IPS-18a (cell line): ENCODE measurements around the gene OR10A4.
"Not testable (repeated sequence)": the region's sequence is repeated elsewhere in the genome, so short reads cannot be mapped to it uniquely, and the experiment has no call there.

ENCODE experiments used
- H3K27ac ChIP-seq: one replicate; pipeline ENCODE4 v1.5.1; 2013; ENCODE audit warnings: low read length
- H3K27me3 ChIP-seq: one replicate; pipeline ENCODE4 v1.6.1; 2013; ENCODE audit warnings: mild to moderate bottlenecking, low read length; ENCODE audit not compliant: control insufficient read depth, insufficient read depth
- H3K36me3 ChIP-seq: one replicate; pipeline ENCODE4 v1.6.1; 2013; ENCODE audit warnings: low read depth, low read length; ENCODE audit not compliant: control insufficient read depth
- H3K4me1 ChIP-seq: one replicate; pipeline ENCODE4 v1.6.1; 2013; ENCODE audit warnings: low read depth, low read length; ENCODE audit not compliant: control insufficient read depth
- H3K4me3 ChIP-seq: one replicate; pipeline ENCODE4 v1.5.1; 2013; ENCODE audit warnings: low read length
- H3K9ac ChIP-seq: one replicate; pipeline ENCODE4 v1.6.1; 2013; ENCODE audit warnings: mild to moderate bottlenecking, low read length, moderate library complexity
- H3K9me3 ChIP-seq: one replicate; pipeline ENCODE4 v1.6.1; 2013; ENCODE audit warnings: low read depth, low read length; ENCODE audit not compliant: control insufficient read depth

The OR10A4 gene

GRCh38 chr11:6862961-6863360 lies 13.5 kb upstream of the OR10A4 start, which contains the start of gene OR10A2:
OR10A2 (plus strand) TSS chr11:6863057; CDS start chr11:6869755, 6,698 bp downstream.
- no peaks in the 10 kb centered on the region for H3K4me1 ChIP-seq
- H3K4me3 ChIP-seq, result no peak within 1 kb of the TSS
- no peak within 1 kb of the TSS for H3K27ac ChIP-seq
- H3K9ac ChIP-seq, result no peak within 1 kb of the TSS
- H3K36me3 ChIP-seq, result no peaks in the 10 kb centered on the region
- no peaks in the 10 kb centered on the region for H3K9me3 ChIP-seq
- H3K27me3 ChIP-seq, result no peaks in the 10 kb centered on the region

- Histone ChIP-seq H3K27ac (no peak overlapping the region), H3K9me3 (no peaks in the 10 kb centered on the region), H3K27me3 (no peaks in the 10 kb centered on the region), H3K4me1 (no peaks in the 10 kb centered on the region), H3K4me3 (no peak overlapping the region), H3K9ac (no peak overlapping the region), H3K36me3 (no peaks in the 10 kb centered on the region)
Observed at GRCh38 chr11:6864438-6864837, 12.0 kb upstream of the OR10A4 start.

- Histone ChIP-seq H3K27me3 (no peaks in the 10 kb centered on the region), H3K4me1 (no peaks in the 10 kb centered on the region), H3K4me3 (no peak overlapping the region), H3K9me3 (no peaks in the 10 kb centered on the region), H3K27ac (no peak overlapping the region), H3K9ac (no peak overlapping the region), H3K36me3 (no peaks in the 10 kb centered on the region)
Observed at GRCh38 chr11:6871278-6871677, 5.1 kb upstream of the OR10A4 start.

GRCh38 chr11:6875761-6876160 lies 664 bp upstream of the OR10A4 start:
- no peak overlapping the region for H3K4me3 ChIP-seq
- no peaks in the 10 kb centered on the region for H3K4me1 ChIP-seq
- no peaks in the 10 kb centered on the region for H3K9me3 ChIP-seq
- no peak overlapping the region for H3K9ac ChIP-seq
- no peaks in the 10 kb centered on the region for H3K27me3 ChIP-seq
- H3K27ac ChIP-seq, result no peak overlapping the region
- no peaks in the 10 kb centered on the region for H3K36me3 ChIP-seq

GRCh38 chr11:6876914-6877313 lies 489 bp downstream of the OR10A4 start:
- Histone ChIP-seq H3K9me3 (no peaks in the 10 kb centered on the region), H3K27me3 (no peaks in the 10 kb centered on the region), H3K4me1 (no peaks in the 10 kb centered on the region), H3K4me3 (no peak overlapping the region), H3K36me3 (no peaks in the 10 kb centered on the region), H3K27ac (no peak overlapping the region), H3K9ac (no peak overlapping the region)

GRCh38 chr11:6882751-6883150 lies 6.3 kb downstream of the OR10A4 start:
- Histone ChIP-seq H3K27ac (no peak overlapping the region), H3K9me3 (no peaks in the 10 kb centered on the region), H3K27me3 (no peaks in the 10 kb centered on the region)

GRCh38 chr11:6887711-6888110 lies 11.3 kb downstream of the OR10A4 start:
- H3K27ac ChIP-seq, H3K27me3 ChIP-seq, H3K36me3 ChIP-seq, H3K9me3 ChIP-seq, H3K9ac ChIP-seq, H3K4me1 ChIP-seq, H3K4me3 ChIP-seq: not testable (repeated sequence)

More at GRCh38 chr11:6882751-6883150, 6.3 kb downstream of the OR10A4 start:
- Histone ChIP-seq H3K4me3 (no peak overlapping the region), H3K9ac (no peak overlapping the region), H3K36me3 (no peaks in the 10 kb centered on the region), H3K4me1 (no peaks in the 10 kb centered on the region)

GRCh38 chr11:6888830-6889229 lies 12.4 kb downstream of the OR10A4 start:
- no peak overlapping the region for H3K9ac ChIP-seq

GRCh38 chr11:6889835-6890234 lies 13.4 kb downstream of the OR10A4 start:
- H3K36me3 ChIP-seq, result no peaks in the 10 kb centered on the region
- no peak overlapping the region for H3K27ac ChIP-seq
- H3K4me3 ChIP-seq, result no peak overlapping the region
- H3K4me1 ChIP-seq, result no peaks in the 10 kb centered on the region
- H3K9ac ChIP-seq, result no peak overlapping the region
- H3K27me3 ChIP-seq, result no peaks in the 10 kb centered on the region
- H3K9me3 ChIP-seq, result no peaks in the 10 kb centered on the region

More at GRCh38 chr11:6888830-6889229, 12.4 kb downstream of the OR10A4 start:
- no peak overlapping the region for H3K27ac ChIP-seq
- no peak overlapping the region for H3K4me3 ChIP-seq
- H3K9me3 ChIP-seq, result no peaks in the 10 kb centered on the region
- no peaks in the 10 kb centered on the region for H3K27me3 ChIP-seq
- no peaks in the 10 kb centered on the region for H3K36me3 ChIP-seq
- no peaks in the 10 kb centered on the region for H3K4me1 ChIP-seq

GRCh38 chr11:6892400-6892799 lies 16.0 kb downstream of the OR10A4 start, which contains the start of gene OR2D2:
OR2D2 (minus strand) TSS chr11:6892500; CDS start chr11:6892500, 0 bp downstream.
- Histone ChIP-seq H3K4me3 (no peak within 1 kb of the TSS), H3K9me3 (no peaks in the 10 kb centered on the region), H3K9ac (no peak within 1 kb of the TSS), H3K27me3 (no peaks in the 10 kb centered on the region), H3K4me1 (no peaks in the 10 kb centered on the region), H3K27ac (no peak within 1 kb of the TSS), H3K36me3 (no peaks in the 10 kb centered on the region)

- no peaks in the 10 kb centered on the region for H3K9me3 ChIP-seq
- H3K27ac ChIP-seq, result no peak overlapping the region
Observed at GRCh38 chr11:6894097-6894496, 17.7 kb downstream of the OR10A4 start.

GRCh38 chr11:6895010-6895409 lies 18.6 kb downstream of the OR10A4 start:
- no peak overlapping the region for H3K27ac ChIP-seq
- no peaks in the 10 kb centered on the region for H3K4me1 ChIP-seq
- no peak overlapping the region for H3K9ac ChIP-seq
- no peaks in the 10 kb centered on the region for H3K27me3 ChIP-seq
- H3K9me3 ChIP-seq, result no peaks in the 10 kb centered on the region
- no peaks in the 10 kb centered on the region for H3K36me3 ChIP-seq
- H3K4me3 ChIP-seq, result no peak overlapping the region

More at GRCh38 chr11:6894097-6894496, 17.7 kb downstream of the OR10A4 start:
- no peaks in the 10 kb centered on the region for H3K27me3 ChIP-seq
- H3K4me1 ChIP-seq, result no peaks in the 10 kb centered on the region
- no peaks in the 10 kb centered on the region for H3K36me3 ChIP-seq
- H3K9ac ChIP-seq, result no peak overlapping the region
- H3K4me3 ChIP-seq, result no peak overlapping the region
